GM23248 (cell line): Measurements from ENCODE around the gene RBFOX2.

ENCODE experiments used
- EZH2 ChIP-seq: fragments of 200-600 bp; sonication (generic); IDR thresholded peaks from 2 replicates; pipeline ENCODE4 v1.6.1; 2018; ENCODE audit warnings: antibody characterized with exemption, mild to moderate bottlenecking; ENCODE audit not compliant: insufficient read depth, poor library complexity, severe bottlenecking
- EZH2phosphoT487 ChIP-seq: fragments of 200-600 bp; sonication (generic); IDR thresholded peaks from 2 replicates; pipeline ENCODE4 v1.6.1; 2018; ENCODE audit warnings: antibody characterized with exemption, moderate library complexity, mild to moderate bottlenecking, low read depth; ENCODE audit not compliant: insufficient read depth

DNA sequence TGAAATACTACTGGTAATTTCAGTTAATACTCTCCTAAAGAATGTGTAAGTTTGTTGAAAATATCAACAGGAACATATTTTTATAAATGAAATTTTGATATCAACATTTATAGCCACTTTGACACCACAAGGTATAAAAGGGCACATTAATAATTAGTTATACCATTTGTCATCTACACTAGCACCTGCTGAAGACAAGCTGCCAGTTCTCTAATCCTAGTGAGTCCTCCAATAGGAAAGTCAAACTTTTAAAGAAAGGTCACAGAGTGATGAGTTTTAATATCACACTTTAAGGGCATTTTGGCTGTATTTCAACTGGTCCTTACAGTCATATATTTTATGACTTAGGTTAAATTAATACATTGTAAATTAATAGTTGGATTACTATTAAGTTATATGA, 258.6 kb downstream of the RBFOX2 start:
- TF ChIP-seq EZH2phosphoT487, result no peak
- TF ChIP-seq EZH2, result no peak
